K562 (cell line): ENCODE results near the gene THADA. TPM values are rescaled to one million over a fixed set of nuclear protein-coding genes. Genes with fewer than 3 reads are reported as not detected.

Source experiments
- ARID4B ChIP-seq: sonication (generic); formaldehyde crosslinking; IDR thresholded peaks from 2 replicates; pipeline ENCODE4 v1.8.0; 2022; ENCODE audit warnings: mild to moderate bottlenecking, missing genetic modification reagents
- CBX1 ChIP-seq: sonication (generic); IDR thresholded peaks from 2 replicates; pipeline ENCODE4 v1.6.1; 2016; ENCODE audit warnings: antibody characterized with exemption, low read depth, mild to moderate bottlenecking
- CXXC5 ChIP-seq: fragments of 250-450 bp; sonication (Bioruptor Pico); IDR thresholded peaks from 2 replicates; pipeline ENCODE4 v1.8.0; 2022; ENCODE audit warnings: inconsistent platforms, mild to moderate bottlenecking, moderate library complexity
- GABPB1 ChIP-seq: sonication (generic); formaldehyde crosslinking; IDR thresholded peaks from 2 replicates; pipeline ENCODE4 v1.8.0; 2022; ENCODE audit warnings: mild to moderate bottlenecking, missing genetic modification reagents
- HMGN3 ChIP-seq: IDR thresholded peaks from 2 replicates; pipeline ENCODE4 v1.6.1; 2011; ENCODE audit warnings: borderline replicate concordance, low read depth, mild to moderate bottlenecking, mixed read lengths, low read length; ENCODE audit not compliant: insufficient read length; ENCODE audit errors: extremely low read depth
- KDM2B ChIP-seq: fragments of 250-450 bp; sonication (Bioruptor Pico); IDR thresholded peaks from 2 replicates; pipeline ENCODE4 v1.8.0; 2021; ENCODE audit warnings: mild to moderate bottlenecking, moderate library complexity
- MYC ChIP-seq, 2 experiments: fragments of 250-450 bp in 1 of 2; sonication (Bioruptor Pico) in 1 of 2; IDR thresholded peaks; 2 replicates each; pipeline versions ENCODE4 v1.5.1 to v1.6.1; 2012 to 2021; ENCODE audit warnings: low read depth in 2 of 2, borderline replicate concordance in 1 of 2, improper control_type of control experiment in 1 of 2, low read length in 1 of 2, mild to moderate bottlenecking in 1 of 2, moderate library complexity in 1 of 2
- NFXL1 ChIP-seq: fragments of 450-650 bp; formaldehyde crosslinking; IDR thresholded peaks from 2 replicates; pipeline ENCODE4 v1.4.0; 2021; ENCODE audit warnings: mild to moderate bottlenecking
- NR1H2 ChIP-seq: sonication (generic); formaldehyde crosslinking; IDR thresholded peaks from 2 replicates; pipeline ENCODE4 v1.4.0; 2020; ENCODE audit warnings: mild to moderate bottlenecking, missing genetic modification reagents
- SMARCA4 ChIP-seq: fragments of 450-650 bp; IDR thresholded peaks from 2 replicates; pipeline ENCODE4 v1.6.1; 2016
- TBP ChIP-seq: optimal IDR thresholded peaks from 2 replicates; pipeline ENCODE3; 2011; ENCODE audit warnings: low read depth, low read length, improper control_type of control experiment
- TCF7 ChIP-seq: sonication (generic); IDR thresholded peaks from 2 replicates; pipeline ENCODE4 v1.6.1; 2016; ENCODE audit warnings: antibody characterized with exemption, borderline replicate concordance
- YBX1 ChIP-seq: fragments of 450-650 bp; IDR thresholded peaks from 2 replicates; pipeline ENCODE4 v1.7.1; 2016; ENCODE audit warnings: mild to moderate bottlenecking
- YY1 ChIP-seq, 3 experiments: IDR thresholded peaks; 2 replicates each; pipeline ENCODE4 v1.6.1; 2011; ENCODE audit warnings: low read length in 2 of 3, mild to moderate bottlenecking in 2 of 3, moderate library complexity in 2 of 3, borderline replicate concordance in 1 of 3, control low read depth in 1 of 3, low read depth in 1 of 3; ENCODE audit not compliant: insufficient read depth in 3 of 3, insufficient replicate concordance in 2 of 3, control insufficient read depth in 1 of 3, insufficient read length in 1 of 3; ENCODE audit errors: extremely low read depth in 1 of 3
- ZNF668 ChIP-seq: fragments of 250-450 bp; sonication (Bioruptor Pico); IDR thresholded peaks from 2 replicates; pipeline ENCODE4 v1.8.0; 2022; ENCODE audit warnings: mild to moderate bottlenecking, inconsistent platforms
- polyA plus RNA-seq, 8 experiments: library from polyadenylated mRNA; depleted of rRNA in 4 of 8; stranded (reverse) in 5 of 8; unstranded in 3 of 8; fragments of >200 nt; fragmentation: Nextera tagmentation in 2 of 8; fragmentation: Illumina TruSeq in 1 of 8; extraction: Ambion mirVana in 2 of 8; extraction: Trizol in 1 of 8; gene quantifications; 2 replicates each; pipeline versions ENCODE4 v1.2.1 to v1.2.3, GENCODE V29; 2011 to 2014; ENCODE audit warnings: inconsistent platforms in 1 of 8, missing spikeins in 1 of 8
- total RNA-seq, 7 experiments: library from RNA; depleted of rRNA in 6 of 7; stranded (reverse); fragments of >200 nt in 6 of 7; fragmentation: Illumina TruSeq in 2 of 7; extraction: Trizol in 2 of 7; gene quantifications; 2 replicates each; pipeline versions ENCODE4 v1.2.1 to v1.2.3, GENCODE V29; 2011 to 2021; ENCODE audit warnings: low replicate concordance in 1 of 7
- TF ChIP-seq, protein P1 (sequence below): fragments of 450-650 bp; IDR thresholded peaks from 2 replicates; pipeline ENCODE4 v1.6.1; 2014; ENCODE audit warnings: low read depth, mild to moderate bottlenecking, moderate library complexity, borderline replicate concordance
- TF ChIP-seq, protein P2 (sequence below): sonication (generic); formaldehyde crosslinking; IDR thresholded peaks from 2 replicates; pipeline ENCODE4 v1.8.0; 2022; ENCODE audit warnings: mild to moderate bottlenecking, missing genetic modification reagents, borderline replicate concordance

The THADA gene
- total and polyA plus RNA-seq, 9 of the 15 experiments (the other 6 are each of a cell fraction or from before 2014, with no cell fraction given): 17.8 to 34.7 (median 31.9) TPM

GRCh38 chr2:43226955-43227829, 368.6 kb downstream of the THADA start (continued):
- TF ChIP-seq ARID4B (CRISPR knock-in tag) (peak; percentile 74; the same call in 1 of the 2 replicates), YBX1 (no peak), NFXL1 (0 out of 2 replicates have a peak, but pooled peaks have one; percentile 29), NR1H2 (peak; percentile 73; the same call in 1 of the 2 replicates), CXXC5 (CRISPR knock-in tag) (peak; percentile 27; the same call in 1 of the 2 replicates), TCF7 (no peak), SMARCA4 (no peak), TBP (peak; percentile 19), CBX1 (peak; percentile 17; the same call in 1 of the 2 replicates), GABPB1 (CRISPR knock-in tag) (peak; percentile 45; the same call in 1 of the 2 replicates), HMGN3 (peak; percentile 93), MYC (IDR thresholded peaks at IDR 0.05; ENCODE audit: low read depth, low read length) (peak; percentile 99), MYC (CRISPR knock-in tag; IDR thresholded peaks at IDR 0.05; ENCODE audit: borderline replicate concordance, low read depth) (peak; percentile 80; the same call in 1 of the 2 replicates), YY1 (IDR thresholded peaks at IDR 0.05; ENCODE audit: borderline replicate concordance in 1 of 3, control insufficient read depth in 1 of 3, extremely low read depth in 1 of 3, insufficient read depth in 3 of 3, insufficient read length in 1 of 3, insufficient replicate concordance in 2 of 3, low read depth in 1 of 3, low read length in 2 of 3) (peak in 1 of 3 experiments; percentile 11), ZNF668 (CRISPR knock-in tag) (no peak), KDM2B (no peak)
- TF ChIP-seq, protein P1, sequence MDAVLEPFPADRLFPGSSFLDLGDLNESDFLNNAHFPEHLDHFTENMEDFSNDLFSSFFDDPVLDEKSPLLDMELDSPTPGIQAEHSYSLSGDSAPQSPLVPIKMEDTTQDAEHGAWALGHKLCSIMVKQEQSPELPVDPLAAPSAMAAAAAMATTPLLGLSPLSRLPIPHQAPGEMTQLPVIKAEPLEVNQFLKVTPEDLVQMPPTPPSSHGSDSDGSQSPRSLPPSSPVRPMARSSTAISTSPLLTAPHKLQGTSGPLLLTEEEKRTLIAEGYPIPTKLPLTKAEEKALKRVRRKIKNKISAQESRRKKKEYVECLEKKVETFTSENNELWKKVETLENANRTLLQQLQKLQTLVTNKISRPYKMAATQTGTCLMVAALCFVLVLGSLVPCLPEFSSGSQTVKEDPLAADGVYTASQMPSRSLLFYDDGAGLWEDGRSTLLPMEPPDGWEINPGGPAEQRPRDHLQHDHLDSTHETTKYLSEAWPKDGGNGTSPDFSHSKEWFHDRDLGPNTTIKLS: peak; percentile 86
- TF ChIP-seq, protein P2, sequence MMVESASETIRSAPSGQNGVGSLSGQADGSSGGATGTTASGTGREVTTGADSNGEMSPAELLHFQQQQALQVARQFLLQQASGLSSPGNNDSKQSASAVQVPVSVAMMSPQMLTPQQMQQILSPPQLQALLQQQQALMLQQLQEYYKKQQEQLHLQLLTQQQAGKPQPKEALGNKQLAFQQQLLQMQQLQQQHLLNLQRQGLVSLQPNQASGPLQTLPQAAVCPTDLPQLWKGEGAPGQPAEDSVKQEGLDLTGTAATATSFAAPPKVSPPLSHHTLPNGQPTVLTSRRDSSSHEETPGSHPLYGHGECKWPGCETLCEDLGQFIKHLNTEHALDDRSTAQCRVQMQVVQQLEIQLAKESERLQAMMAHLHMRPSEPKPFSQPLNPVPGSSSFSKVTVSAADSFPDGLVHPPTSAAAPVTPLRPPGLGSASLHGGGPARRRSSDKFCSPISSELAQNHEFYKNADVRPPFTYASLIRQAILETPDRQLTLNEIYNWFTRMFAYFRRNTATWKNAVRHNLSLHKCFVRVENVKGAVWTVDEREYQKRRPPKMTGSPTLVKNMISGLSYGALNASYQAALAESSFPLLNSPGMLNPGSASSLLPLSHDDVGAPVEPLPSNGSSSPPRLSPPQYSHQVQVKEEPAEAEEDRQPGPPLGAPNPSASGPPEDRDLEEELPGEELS (CRISPR knock-in tag): peak; percentile 84; the same call in 1 of the 2 replicates
